ENCODE data around the gene HTRA3. TPM values are rescaled to one million over a fixed set of nuclear protein-coding genes. Genes with fewer than 3 reads are reported as not detected.

The HTRA3 gene
- total RNA-seq, 4 donors from 2014 or later: 3.3 to 22.5 (median 10.3) TPM

- DNase-seq (ENCODE audit: low spot score in 2 of 2): no peak
- no peaks in the 10 kb centered on the region for H3K4me1 ChIP-seq
- H3K9me3 ChIP-seq: no peaks in the 10 kb centered on the region
- H3K27me3 ChIP-seq: no peaks in the 10 kb centered on the region
- no peak overlapping the region for H3K27ac ChIP-seq
- TF ChIP-seq POLR2A (IDR thresholded peaks at IDR 0.05) (no peak), EP300 (IDR thresholded peaks at IDR 0.05) (no peak), POLR2AphosphoS5 (IDR thresholded peaks at IDR 0.05) (no peak)
- TF ChIP-seq, protein P1, sequence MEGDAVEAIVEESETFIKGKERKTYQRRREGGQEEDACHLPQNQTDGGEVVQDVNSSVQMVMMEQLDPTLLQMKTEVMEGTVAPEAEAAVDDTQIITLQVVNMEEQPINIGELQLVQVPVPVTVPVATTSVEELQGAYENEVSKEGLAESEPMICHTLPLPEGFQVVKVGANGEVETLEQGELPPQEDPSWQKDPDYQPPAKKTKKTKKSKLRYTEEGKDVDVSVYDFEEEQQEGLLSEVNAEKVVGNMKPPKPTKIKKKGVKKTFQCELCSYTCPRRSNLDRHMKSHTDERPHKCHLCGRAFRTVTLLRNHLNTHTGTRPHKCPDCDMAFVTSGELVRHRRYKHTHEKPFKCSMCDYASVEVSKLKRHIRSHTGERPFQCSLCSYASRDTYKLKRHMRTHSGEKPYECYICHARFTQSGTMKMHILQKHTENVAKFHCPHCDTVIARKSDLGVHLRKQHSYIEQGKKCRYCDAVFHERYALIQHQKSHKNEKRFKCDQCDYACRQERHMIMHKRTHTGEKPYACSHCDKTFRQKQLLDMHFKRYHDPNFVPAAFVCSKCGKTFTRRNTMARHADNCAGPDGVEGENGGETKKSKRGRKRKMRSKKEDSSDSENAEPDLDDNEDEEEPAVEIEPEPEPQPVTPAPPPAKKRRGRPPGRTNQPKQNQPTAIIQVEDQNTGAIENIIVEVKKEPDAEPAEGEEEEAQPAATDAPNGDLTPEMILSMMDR (IDR thresholded peaks at IDR 0.05): no peak
- no peak overlapping the region for H3K4me3 ChIP-seq
- H3K36me3 ChIP-seq: no peaks in the 10 kb centered on the region
- 97% methylated on average over 1 of the region's 1 CpG for WGBS
Observed at GRCh38 chr4:8300832-8301231, 31.3 kb downstream of the HTRA3 start.

GRCh38 chr4:8301851-8302730 is 32.5 kb downstream of the HTRA3 start:
- Histone ChIP-seq H3K4me3 (no peak overlapping the region), H3K9me3 (no peaks in the 10 kb centered on the region), H3K36me3 (no peaks in the 10 kb centered on the region), H3K27ac (no peak overlapping the region), H3K4me1 (peaks cover 10% of the 10 kb centered on the region), H3K27me3 (peaks cover 7% of the 10 kb centered on the region)
- TF ChIP-seq EP300 (IDR thresholded peaks at IDR 0.05) (no peak), POLR2AphosphoS5 (IDR thresholded peaks at IDR 0.05) (no peak), POLR2A (IDR thresholded peaks at IDR 0.05) (no peak)
- TF ChIP-seq, protein P1 (IDR thresholded peaks at IDR 0.05): no peak
- 93% methylated on average over 22 of the region's 22 CpGs for WGBS
- DNase-seq (ENCODE audit: low spot score in 2 of 2): peak; percentile 40 to 73

- DNase-seq (ENCODE audit: low spot score in 2 of 2): peak in 1 of 2 donors; percentile 27
- no peaks in the 10 kb centered on the region for H3K36me3 ChIP-seq
- H3K4me3 ChIP-seq: no peak overlapping the region
- peaks cover 13% of the 10 kb centered on the region for H3K27me3 ChIP-seq
- no peak for TF ChIP-seq POLR2A (IDR thresholded peaks at IDR 0.05)
- TF ChIP-seq EP300 (IDR thresholded peaks at IDR 0.05): no peak
- no peak for TF ChIP-seq POLR2AphosphoS5 (IDR thresholded peaks at IDR 0.05)
- TF ChIP-seq, protein P1 (IDR thresholded peaks at IDR 0.05): no peak
- no peak overlapping the region for H3K27ac ChIP-seq
- H3K4me1 ChIP-seq: peaks cover 14% of the 10 kb centered on the region
- 68% methylated on average over 4 of the region's 4 CpGs for WGBS
- no peaks in the 10 kb centered on the region for H3K9me3 ChIP-seq
Observed at GRCh38 chr4:8303081-8303480, 33.5 kb downstream of the HTRA3 start.

- no peak overlapping the region for H3K4me3 ChIP-seq
- 76% methylated on average over 13 of the region's 13 CpGs for WGBS
- no peaks in the 10 kb centered on the region for H3K36me3 ChIP-seq
- TF ChIP-seq EP300 (IDR thresholded peaks at IDR 0.05) (no peak), POLR2A (IDR thresholded peaks at IDR 0.05) (no peak), POLR2AphosphoS5 (IDR thresholded peaks at IDR 0.05) (no peak)
- TF ChIP-seq, protein P1 (IDR thresholded peaks at IDR 0.05): no peak
- peak in 1 of 2 donors; percentile 14 for DNase-seq (ENCODE audit: low spot score in 2 of 2)
- peaks cover 14% of the 10 kb centered on the region for H3K4me1 ChIP-seq
- no peak overlapping the region for H3K27ac ChIP-seq
- H3K27me3 ChIP-seq: peaks cover 13% of the 10 kb centered on the region
- H3K9me3 ChIP-seq: no peaks in the 10 kb centered on the region
Observed at GRCh38 chr4:8303485-8304281, 34.1 kb downstream of the HTRA3 start.

All from suprapubic skin (tissue), 4 donors.